NCI-H1105 (cell line): ENCODE measurements around the gene RNU5D-1.
"Not testable (repeated sequence)": the region's sequence is repeated elsewhere in the genome, so short reads cannot be mapped to it uniquely, and the experiment has no call there.

ENCODE experiments used
- DNase-seq: peaks from one replicate; lab custom pipeline; 2025; lab: John Stamatoyannopoulos, UW

Gene RNU5D-1

DNA sequence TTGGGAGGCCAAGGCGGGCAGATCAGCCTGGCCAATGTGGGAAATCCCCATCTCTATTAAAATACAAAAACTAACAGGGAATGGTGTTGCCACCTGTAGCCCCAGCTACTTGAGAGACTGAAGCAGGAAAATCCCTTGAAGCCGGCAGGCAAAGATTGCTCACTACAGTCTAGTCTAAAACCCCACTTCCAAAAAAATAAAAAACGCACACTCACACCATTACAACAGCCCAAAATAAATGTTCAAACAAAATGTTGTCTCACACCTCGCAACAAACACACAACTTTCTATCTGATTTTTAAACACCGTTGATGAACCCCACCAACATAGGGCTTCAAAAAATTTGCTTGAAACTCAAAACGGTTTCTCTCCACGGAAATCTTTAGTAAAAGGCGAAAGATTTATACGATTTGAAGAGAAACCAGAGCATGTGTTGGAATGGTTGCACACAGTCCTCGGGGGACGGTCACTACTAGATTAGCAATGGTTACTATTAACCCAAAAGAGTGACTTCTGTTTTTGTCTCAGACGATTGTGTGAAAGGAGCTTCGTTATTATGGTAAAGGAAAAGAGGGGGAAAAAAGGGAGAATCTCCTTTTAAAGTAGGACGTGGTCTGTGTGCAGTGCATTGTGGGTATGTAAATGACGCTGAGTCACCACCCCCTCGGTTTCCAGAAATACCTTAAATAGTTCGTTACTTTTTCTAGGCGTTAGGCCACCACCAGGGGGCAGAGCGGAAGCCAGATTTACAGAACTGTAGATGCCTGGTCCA lies at the start of gene RNU5D-1:
Gene RNU5D-1 (minus strand): TSS at position 430 of the 772 bp plus-strand sequence.
- peak; percentile 82 for DNase-seq

DNA sequence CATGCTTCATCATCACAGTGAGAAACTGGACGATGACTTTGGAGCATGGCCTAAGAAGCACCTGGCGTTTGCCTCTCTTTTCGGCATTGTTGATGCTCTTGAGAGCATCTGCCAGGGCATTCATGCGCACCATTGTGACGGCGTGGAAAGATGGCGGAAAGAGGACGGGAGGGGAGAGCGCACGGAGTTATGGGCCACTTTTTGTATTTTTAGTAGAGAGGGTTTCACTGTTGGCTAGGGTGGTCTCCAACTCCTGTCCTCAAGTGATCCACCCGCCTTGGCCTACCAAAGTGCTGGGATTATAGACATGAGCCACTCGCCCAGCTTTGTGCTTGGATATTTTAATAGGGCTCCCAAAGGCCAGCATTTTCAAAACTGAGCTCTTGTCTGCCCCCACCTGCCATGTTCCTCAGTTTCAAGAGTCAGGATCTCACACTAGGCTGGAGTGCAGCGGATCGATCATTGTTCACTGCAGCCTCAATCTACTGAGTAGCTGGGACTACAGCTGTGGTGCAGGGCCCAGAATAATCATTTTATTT lies 49.7 kb upstream of the RNU5D-1 start:
- no peak for DNase-seq

DNA sequence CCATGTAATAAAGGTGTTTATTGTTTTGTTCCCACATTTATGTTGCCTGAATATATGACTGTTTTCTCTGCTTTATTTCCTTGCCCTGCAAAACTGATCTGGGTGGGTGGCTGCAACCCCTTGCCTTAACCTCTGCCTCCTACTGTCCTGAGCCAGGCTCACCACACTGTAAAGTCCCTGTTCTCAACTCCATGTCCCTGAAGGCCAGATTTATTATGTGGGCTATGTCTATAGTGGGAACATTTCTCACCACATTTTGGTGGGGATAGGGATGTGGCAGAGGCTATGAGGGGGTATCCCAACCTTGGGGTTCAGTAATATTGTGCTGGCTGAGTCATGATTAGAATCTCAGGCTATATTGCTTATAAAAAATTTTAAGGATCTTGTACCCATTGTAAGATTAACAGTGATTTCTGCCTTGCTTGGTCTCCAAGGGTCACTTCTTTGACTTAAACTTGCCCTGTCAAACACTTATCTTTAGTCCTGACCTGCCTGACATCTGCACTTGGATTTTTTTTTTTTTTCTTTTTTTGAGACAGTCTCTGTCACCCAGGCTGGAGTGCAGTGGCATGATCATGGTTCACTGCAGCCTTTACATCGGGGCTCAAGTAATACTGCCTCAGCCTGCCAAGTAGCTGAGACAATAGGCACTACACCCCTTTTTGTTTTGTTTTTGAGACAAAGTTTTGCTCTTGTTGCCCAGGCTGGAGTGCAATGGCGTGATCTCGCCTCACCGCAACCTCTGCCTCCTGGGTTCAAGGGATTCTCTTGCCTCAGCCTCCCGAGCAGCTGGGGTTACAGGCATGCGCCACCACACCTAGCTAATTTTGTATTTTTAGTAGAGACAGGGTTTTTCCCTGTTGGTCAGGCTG lies 48.0 kb upstream of the RNU5D-1 start:
- DNase-seq: no peak

DNA sequence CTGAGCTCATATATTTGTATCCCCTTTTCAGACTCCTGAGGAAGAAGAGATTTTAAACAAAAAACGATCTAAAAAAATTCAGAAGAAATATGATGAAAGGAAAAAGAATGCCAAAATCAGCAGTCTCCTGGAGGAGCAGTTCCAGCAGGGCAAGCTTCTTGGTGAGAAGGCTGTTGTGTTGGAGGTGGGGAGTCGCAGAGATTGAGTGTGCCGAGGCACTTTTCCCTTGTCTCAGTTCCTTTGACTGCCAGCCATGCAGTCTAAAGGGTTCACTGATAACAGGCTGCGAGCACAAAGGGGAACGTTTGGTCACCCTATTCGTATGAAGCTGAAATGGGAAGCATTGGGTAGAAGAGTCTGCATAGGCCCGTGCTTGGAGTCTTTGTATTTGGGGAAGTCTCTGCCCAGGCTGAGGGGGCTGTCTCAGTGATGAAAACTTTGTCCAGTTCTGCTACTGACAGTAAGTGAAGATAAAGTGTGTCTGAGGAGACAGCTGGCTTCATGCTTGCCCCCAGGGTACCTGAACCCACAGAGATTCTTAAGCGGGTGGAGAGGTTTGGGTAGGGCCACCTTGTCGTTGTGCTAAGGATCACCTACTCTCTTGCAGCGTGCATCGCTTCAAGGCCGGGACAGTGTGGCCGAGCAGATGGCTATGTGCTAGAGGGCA lies 47.1 kb upstream of the RNU5D-1 start:
- DNase-seq: no peak

DNA sequence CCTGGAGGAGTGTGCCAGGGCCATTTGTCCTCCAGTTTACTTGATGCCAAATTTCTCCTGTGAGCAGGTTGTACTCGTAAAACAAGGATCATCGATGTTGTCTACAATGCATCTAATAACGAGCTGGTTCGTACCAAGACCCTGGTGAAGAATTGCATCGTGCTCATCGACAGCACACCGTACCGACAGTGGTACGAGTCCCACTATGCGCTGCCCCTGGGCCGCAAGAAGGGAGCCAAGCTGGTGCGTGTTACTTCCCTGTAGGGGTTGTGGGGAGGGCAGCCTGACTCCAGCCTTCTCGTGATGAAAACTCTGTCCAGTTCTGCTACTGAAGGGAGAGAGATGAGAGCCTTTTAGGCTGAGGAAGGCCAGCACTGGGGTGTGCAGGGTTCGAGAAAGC lies 46.6 kb upstream of the RNU5D-1 start:
- DNase-seq: no peak

DNA sequence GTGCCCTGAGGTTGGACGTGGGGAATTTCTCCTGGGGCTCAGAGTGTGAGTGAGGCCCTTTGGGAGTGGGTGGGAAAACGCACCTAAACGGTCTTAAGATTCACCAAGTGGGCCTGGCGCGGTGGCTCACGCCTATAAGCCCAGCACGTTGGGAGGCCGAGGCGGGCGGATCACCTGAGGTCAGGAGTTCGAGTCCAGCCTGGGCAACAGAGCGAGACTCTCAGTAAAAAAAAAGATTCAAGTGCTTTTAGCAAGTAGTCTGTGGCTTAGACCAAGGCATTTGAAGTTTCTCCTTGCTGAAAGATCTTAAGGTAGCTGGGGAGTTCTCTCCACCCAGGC lies 45.7 kb upstream of the RNU5D-1 start:
- no peak for DNase-seq

DNA sequence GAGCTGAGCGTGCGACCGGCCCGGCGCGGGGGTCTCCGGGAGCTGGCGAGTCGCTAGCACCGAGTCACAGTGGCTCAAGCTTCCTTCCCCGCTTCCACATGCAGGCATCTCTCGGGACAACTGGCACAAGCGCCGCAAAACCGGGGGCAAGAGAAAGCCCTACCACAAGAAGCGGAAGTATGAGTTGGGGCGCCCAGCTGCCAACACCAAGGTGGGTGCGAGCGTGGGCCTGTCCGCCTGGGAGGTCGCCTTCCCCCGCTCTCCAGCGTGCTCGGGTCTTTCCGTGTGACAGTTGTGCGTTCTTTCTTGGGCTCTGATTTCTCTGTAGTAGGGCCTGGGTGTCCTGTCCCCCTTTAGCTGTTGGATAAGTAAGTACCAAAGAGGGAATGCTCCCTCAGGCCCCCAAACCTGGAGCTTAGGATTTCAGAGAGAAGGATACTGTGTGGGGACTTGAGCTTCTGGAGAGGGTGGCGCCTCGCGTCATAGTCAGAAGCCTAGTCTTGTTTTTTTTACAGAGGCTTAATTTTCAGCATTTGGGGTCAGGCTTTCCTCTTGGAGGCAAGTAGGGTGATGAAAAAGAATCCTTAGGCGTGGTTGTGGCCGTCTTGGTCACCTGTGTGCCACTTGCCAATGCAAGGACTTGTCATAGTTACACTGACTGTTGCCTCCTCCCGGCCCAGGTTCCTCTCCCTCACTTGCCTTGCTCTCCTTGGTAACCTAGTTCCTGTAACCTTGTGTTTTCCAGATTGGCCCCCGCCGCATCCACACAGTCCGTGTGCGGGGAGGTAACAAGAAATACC lies 45.2 kb upstream of the RNU5D-1 start:
- DNase-seq: no peak

DNA sequence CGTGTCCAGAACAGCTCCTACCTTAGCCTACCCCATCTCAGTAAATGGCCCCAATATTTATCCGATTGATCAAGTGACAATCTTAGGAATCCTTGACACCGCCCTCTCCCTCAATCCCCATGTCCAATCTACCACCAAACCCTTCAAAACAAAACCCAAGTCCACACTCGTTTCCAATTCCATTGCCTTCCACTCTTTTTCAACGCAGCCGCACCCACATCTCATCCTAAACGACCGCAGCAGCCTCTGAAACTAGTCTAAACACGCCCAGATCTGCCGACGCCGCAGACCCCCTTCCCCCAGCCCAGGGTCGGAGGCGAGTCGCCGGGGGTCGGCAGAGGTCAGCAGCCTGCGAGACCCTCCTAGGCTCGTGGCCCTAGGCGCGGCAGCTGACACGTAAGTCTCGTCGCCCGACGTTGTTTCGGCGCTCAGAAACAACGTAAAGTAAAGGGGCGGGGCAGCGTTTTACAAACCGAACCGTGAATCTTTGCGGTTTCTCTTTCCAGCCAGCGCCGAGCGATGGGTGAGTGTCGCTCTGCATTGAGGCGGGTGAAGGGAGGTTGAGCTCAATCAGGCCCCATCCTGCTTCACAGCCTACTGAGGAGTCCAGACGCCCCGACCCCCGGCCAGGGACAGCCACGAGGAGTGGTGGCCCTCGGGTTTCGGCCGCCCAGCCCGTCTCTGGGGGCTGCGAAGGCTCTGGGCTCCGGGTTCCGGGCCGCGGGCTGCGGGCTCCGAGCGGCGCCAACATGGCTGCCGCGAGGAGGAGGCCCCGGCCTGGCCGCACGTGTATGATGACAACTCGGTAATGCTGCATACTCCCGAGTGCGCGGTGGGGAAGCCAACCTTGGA lies 44.3 kb upstream of the RNU5D-1 start, which contains the start of gene RPS8:
Gene RPS8 (plus strand): TSS at position 463 of the 852 bp plus-strand sequence. CDS start 57 bp downstream, at position 520.
- peak; percentile 97 for DNase-seq

DNA sequence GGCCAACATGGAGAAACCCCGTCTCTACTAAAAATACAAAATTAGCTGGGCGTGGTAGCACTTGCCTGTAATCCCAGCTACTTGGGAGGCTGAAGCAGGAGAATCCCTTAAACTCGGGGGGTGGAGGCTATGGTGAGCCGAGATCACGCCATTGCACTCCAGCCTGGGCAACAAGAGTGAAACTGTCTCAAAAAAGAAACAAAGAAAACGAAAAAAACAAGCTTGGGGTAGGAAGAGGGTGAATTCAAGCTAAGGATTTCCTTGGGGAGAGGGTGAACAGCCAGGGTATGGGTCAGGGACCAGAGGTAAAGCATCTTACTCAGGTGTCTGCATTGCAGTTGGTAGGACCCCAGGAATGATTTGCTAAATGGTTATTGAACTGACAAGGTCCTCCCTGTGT lies 35.5 kb upstream of the RNU5D-1 start:
- not testable (repeated sequence) for DNase-seq

DNA sequence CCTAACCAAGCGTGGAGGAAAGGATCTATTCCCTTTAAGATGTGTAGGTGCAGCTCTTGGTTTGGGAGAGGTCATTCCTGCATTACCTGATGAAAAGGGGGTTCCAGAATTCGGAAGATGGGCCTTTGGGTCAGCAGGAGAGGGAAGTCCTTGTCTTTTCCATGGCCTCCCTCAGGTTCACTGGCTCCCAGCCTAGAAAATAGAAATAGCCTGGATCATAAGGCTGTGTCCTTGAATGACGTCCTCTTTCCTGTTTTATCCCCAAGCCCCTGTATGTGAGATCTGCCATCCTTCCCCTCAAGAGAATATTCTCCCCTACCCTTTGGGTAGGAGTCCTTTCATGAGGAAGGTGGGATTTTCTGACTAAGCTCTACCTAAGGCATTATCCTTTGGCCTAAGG lies 29.9 kb upstream of the RNU5D-1 start:
- DNase-seq: no peak

DNA sequence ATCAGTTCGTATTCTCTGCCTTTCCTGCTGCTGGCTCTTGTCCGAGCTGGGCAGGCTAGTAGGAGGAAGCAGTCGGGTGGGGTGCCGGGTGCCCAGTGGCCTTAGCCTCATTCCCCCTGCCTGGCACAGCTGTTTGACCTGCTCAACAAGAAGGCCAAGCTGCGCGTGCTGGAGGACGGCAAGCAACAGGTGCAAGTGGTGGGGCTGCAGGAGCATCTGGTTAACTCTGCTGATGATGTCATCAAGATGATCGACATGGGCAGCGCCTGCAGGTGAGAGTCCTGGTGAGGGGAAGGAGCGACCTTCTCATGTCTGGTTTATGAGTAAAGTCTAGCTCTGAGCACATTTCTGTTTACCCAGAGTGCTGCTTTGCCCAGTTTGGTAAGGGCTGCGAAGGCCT lies 28.1 kb upstream of the RNU5D-1 start:
- no peak for DNase-seq

DNA sequence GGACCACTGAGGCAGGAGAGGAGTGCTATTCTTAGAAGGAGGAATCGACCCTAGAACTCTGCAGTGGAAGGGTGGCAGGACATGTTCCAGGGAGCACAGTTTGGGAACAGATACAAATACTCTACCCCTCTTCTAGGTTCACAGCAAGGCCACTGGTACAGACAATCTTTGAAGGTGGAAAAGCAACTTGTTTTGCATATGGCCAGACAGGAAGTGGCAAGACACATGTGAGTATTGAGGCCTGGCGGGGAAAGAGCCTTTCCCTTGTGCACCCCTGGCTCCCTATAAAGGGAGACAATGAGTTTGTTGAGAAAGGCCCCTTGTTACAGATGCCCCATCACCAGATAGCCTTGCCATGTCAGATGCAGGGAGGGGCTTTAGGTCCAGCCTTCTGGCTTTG lies 26.4 kb upstream of the RNU5D-1 start:
- DNase-seq: no peak

DNA sequence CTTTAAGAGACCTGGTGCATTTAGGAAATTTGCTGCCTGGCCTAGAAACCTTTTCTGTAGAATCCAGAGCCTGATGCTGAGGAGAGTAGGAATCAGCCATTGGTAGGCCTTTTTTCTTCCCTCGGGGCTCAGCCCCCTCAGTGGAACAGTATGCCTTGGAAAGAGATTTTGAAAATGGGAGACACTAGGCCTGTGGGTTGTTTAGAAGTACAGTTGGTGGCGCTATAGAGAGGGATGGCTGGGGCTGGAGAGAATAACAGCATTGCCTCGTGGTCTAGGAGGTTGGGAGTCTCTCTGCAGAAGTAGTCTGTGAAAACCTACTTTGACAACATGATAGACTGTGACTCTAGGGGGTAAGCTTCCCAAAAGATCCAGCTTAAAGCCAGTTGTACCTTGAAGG lies 16.9 kb upstream of the RNU5D-1 start:
- no peak for DNase-seq

DNA sequence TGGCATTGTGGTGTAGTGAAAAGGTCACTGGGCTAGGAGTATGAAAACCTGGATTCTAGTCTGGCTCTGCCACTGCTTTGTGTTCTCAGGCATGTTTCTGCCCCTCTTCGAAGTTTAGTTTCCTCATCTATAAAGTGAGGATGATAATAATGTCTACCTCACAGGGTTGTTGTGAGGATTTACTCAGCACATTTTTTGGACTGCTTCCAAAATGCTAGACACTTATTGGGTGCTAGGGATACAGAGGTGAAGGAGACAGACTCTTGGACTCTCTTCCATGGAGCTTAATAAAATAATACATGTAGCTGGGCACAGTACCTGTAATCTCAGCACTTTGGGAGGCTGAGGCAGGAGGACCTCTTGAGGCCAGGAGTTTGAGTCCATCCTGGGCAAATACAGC lies 12.2 kb upstream of the RNU5D-1 start:
- DNase-seq: no peak

DNA sequence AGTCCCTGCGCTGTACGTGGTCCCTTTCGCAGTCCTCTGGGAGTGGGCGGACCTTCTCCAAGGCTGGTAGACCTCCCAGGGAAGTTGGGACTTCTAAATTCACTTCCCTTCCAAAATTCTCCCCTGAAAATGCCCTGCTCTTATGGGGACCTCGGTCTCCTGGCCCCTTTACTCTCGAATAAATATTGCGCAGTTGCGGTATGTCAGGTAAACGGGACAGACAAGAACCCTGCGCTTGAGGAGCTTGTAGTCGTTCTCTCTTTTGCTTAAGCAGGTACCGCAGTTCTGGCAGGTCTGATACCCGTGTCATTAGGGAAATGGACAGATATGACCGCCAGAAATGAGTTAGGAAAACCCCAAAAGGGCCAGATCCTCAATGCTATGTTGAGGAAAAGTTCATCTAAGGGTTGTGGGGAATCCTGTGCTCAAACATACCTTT lies 9.2 kb upstream of the RNU5D-1 start:
- DNase-seq: no peak

DNA sequence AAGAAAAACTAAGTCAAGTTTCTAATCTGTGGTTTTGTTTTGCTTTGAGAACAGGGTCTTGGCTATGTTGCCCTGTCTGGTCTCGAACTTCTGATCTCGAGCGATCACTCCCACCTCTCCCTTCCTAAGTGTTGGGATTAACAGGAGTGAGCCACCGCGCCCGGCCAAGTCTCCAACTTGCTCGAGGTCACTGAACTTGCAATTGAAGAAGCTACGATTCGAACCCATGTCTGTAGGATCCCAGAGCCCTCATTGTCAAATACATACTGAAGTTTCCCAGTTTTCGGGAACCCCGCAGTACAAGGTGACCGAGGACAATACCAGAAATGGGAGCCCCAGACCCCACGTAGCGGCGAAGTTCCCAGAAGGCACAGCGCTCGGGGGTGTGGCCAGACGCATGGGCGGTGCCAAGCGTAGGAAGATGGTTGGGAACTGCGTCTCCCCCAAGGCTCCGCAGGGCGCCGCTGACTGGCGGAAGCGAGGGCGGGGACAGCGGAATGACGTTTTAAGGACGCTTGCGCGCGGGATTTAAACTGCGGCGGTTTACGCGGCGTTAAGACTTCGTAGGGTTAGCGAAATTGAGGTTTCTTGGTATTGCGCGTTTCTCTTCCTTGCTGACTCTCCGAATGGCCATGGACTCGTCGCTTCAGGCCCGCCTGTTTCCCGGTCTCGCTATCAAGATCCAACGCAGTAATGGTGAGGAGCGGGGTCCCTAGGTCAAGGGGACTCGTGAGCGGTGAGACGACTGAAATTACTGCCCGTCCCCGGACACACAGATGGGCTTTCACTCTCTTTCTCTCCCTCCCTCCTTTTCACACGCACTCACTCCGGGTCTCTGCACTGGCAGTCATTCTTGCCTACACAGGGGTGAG lies 8.6 kb upstream of the RNU5D-1 start, which contains the start of gene KIF2C:
Gene KIF2C (plus strand): TSS at position 531 of the 872 bp plus-strand sequence. CDS start 96 bp downstream, at position 627.
- DNase-seq: peak; percentile 98

DNA sequence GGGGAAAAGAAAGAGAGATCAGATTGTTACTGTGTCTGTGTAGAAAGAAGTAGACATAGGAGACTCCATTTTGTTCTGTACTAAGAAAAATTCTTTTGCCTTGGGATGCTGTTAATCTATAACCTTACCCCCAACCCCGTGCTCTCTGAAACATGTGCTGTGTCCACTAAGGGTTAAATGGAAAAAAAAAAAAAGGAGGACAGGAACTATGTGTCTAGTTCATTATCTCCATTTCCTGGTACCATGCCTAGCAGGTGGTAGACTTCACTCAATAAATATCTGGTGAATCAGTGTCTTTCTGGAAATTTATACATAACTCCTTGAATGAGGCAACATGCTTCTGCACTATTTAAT lies 8.0 kb upstream of the RNU5D-1 start:
- DNase-seq: not testable (repeated sequence)

DNA sequence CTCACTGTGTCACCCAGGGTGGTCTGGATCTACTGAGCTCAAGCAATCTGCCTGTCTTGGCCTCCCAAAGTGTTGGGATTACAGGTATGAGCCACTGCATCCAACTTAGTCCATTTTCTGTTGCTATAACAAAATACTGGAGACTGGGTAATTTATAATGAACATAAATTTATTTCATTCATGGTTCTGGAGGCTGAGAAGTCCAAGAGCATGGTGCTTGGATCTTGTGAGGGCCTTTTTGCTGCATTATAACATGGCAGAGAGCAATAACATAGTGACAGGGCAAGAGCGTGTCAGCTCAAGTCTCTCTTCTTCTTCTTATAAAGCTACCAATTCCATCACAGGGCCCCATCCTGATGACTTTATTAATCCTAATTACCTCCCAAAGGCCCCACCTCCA lies 5.0 kb upstream of the RNU5D-1 start:
- DNase-seq: no peak

DNA sequence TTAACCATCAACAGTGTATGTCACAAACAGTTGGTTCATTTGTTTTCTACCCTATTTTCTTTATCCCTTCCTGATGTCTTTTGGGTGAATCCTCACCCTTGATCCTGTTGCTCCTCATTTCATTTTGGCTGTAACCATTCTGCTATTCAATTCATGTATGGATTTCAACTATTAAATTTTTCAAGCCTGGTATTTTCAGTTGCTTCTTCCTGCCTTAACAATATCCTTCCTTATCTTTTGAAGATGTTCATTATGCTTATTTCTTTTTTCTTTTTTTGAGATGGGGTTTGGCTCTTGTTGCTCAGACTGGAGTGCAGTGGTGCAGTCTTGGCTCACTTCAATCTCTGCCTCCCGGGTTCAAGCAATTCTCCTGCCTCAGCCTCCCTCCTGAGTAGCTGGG lies 2.8 kb upstream of the RNU5D-1 start:
- no peak for DNase-seq

DNA sequence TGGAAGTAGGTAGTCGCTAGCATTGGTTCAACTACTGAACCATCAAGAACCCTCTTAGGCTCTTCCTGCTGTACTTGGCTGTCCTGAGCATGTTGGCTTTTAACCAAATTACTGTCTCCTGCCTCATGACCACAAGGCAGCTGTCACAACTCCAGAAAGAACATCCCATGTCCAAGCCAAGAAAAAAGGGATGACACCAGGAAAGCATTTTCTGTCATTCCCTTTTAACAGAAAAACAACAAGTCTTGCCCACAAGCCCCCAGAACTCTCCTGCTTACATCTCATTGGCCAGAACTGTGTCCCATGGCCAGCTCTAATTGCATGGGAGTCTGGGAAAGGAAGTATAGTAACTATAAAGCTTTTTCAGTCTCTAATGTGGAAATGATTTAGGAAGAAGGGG lies 2.4 kb upstream of the RNU5D-1 start:
- no peak for DNase-seq
